DMS153 treated with DMSO at 0.1 percent for 48 hours (cell line): Measurements from ENCODE around the gene SLC13A5.

ENCODE experiments used
- DNase-seq: peaks from one replicate; lab custom pipeline; 2025; ENCODE audit not compliant: unreplicated experiment; lab: John Stamatoyannopoulos, UW

SLC13A5 gene

DNA sequence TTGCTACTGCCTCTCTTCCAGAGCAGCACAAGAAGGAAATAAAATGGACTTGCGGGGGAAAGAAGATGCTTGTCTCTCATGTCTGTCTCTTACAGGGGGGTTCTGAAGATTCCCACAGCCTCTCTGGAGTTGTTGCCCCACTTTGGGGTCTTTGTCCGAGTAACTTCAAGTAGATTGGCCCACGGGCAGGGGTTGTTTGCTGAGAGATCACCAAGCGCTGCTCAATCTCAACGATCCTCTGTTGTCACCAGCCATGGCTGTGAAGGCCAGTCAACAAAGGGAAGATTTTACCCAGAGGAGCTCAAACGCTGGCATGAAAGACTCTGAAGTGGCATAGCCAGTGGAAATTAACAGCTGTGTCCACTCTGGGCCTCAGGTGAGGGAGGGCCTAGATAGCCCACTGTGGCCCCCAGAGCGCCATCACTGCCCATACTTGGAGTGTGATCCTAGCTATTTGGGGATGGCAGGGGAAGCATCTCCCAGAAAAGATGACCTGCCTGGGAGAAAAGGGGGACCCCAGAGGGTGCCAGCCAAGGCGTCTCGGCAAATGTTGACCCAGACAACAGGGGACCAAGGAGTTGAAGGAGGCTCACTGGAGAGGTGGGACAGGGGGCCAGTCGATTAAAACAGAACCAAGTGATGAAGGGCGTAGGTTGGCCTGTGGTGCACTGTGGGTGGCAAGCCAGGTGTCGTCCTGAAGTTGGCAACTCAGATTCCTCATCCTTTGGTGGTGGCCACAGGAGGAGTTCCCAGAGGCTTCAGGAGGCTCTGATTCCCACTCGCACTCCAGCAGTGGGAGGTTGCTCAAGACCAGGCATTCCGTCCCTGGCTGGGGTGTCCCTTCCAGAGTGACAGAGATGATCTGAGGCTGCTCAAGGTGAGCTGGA is 28.0 kb downstream of the SLC13A5 start:
- no peak for DNase-seq

- no peak for DNase-seq
These were observed 28.7 kb downstream of the SLC13A5 start for GRCh38 chr17:6684460-6684783.

DNA sequence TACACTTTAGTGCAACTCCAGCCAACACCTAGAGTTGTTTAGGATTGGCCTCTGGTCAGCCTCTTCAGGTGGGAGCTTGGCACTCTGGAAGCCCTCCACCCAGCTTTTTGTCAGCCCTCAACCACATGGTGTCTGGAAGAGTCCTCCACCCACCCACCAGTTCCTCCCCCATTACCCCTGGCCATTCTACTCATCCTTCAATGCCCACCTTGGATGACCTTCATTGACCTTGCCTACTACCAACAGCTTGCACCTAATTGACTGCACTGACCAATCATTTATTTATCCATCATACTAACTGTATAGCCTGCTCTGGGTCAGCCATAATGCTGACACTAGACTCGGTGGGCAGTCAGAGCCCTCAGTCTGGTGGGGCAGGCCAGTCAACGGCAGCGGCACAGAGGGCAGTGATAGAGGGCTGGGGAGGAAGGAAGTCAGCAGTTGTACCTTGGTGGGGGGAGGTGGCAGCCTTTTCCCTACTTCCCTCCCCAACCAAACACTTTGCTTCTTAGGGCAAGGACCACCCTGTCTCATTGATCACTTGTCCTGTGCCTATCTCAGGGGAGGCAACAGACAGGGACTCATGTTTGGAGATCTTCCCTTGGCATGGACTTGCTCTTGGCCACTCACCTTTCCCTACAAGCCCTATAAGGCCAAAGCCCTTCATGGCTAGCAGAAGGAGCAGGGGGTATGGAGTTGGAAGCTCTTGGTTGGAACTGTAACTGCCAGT is 29.3 kb downstream of the SLC13A5 start:
- DNase-seq = no peak

GRCh38 chr17:6683081-6683684 is 30.0 kb downstream of the SLC13A5 start:
- DNase-seq = no peak

DNA sequence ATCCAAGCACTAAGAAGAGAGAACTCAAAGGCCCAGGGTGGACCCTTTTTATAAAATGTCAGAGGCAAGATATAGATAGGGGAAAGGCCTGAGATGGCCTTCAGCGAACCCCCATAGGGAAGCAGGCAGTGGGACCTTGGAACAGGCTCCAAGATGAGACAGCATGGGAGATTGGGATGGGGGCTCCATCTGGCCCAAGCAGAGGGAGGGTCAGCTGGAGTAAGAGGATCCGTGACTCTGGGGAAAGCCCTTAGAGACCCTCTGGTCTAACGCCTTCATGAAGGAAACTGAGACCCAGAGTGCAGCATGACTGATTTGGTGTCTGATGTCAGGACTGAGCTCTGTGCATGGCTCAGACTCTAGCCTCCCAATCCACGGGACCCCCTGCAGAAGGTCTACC is 30.8 kb downstream of the SLC13A5 start:
- DNase-seq = no peak

- DNase-seq = no peak
These were observed 31.5 kb downstream of the SLC13A5 start for GRCh38 chr17:6681671-6682070.

- no peak for DNase-seq
These were observed 32.0 kb downstream of the SLC13A5 start for GRCh38 chr17:6681176-6681575.

DNA sequence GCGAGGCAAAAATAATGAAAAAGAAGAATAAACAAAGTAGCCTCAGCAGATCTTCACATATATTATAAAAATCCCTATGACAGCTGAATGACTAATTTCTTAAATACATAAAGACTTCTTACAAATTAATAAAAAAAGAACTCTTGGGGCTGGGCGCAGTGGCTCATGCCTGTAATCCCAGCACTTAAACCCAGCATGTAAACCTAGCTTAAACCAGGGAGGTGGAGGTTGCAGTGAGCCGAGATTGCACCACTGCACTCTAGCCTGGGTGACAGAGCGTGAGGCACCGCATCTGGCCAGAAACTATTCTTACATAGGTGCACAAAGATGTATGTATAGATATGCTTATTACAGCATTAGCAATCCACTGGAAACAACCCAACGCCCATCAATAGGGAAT is 33.9 kb downstream of the SLC13A5 start:
- DNase-seq = no peak

DNA sequence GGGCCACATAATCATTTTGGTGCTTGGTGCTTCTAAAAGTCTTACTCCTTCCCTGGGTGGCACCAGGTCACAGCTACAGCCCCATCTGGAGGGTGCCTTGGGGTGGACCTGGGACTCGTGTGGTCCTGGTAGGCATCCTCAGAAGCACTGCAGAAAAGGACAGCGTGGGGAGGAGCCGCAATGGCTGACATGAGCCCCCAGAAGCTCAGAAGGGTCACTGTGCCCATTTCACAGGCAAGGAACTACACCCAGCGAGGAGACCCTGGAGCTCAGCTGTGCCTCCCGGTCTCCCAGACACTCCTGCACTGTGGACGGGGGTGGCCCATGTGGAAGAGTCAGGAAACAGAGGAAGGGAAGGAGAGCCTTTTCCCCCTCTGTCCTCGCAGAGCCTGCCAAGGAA is 35.2 kb downstream of the SLC13A5 start:
- no peak for DNase-seq

GRCh38 chr17:6677158-6677831 is 35.9 kb downstream of the SLC13A5 start:
- DNase-seq = no peak

- DNase-seq = no peak
These were observed 36.4 kb downstream of the SLC13A5 start for GRCh38 chr17:6676802-6677157.

- DNase-seq = no peak
These were observed 37.9 kb downstream of the SLC13A5 start for GRCh38 chr17:6675201-6675825.

GRCh38 chr17:6674586-6674985 is 38.6 kb downstream of the SLC13A5 start:
- DNase-seq = no peak

DNA sequence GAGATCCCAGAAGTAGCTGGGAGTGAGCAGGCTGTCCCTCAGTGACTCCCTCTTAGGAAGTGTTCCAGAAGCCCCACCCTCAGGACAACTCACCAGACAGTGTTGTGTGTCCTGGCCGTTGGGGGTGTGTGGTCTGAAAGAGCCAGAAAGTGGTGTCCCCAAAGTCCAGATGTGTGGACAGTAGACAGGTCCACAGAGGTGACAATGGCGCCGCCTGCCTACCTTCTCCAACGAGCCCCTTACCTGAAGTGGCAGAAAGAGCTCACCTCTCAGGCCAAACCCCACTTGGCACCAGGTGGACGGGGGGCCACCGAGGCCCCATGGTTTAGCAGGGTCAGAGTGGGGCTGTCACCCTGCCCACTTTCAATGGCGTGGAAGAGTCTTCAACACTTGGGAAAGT is 41.7 kb downstream of the SLC13A5 start:
- DNase-seq = no peak

- no peak for DNase-seq
These were observed 42.2 kb downstream of the SLC13A5 start for GRCh38 chr17:6670999-6671398.

DNA sequence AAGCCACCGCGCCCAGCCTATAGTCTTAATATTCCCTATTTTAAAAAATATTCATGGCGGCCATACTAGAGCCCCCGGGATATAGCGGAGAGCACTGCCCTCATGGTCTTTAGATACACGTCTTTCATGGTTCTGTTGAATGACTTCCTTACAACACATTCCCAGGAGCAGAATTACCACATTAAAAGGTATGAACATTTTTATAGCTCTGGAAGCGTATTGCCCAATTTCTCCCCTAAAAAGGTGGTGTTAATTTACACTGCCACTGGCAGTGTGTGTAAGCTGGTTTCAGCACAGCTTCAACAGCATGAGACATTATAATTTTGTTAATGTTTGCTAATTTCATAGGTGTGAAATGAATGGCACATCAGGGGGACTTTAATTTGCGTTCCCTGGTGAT is 42.6 kb downstream of the SLC13A5 start:
- DNase-seq = no peak

- no peak for DNase-seq
These were observed 43.5 kb downstream of the SLC13A5 start for GRCh38 chr17:6669479-6670212.

DNA sequence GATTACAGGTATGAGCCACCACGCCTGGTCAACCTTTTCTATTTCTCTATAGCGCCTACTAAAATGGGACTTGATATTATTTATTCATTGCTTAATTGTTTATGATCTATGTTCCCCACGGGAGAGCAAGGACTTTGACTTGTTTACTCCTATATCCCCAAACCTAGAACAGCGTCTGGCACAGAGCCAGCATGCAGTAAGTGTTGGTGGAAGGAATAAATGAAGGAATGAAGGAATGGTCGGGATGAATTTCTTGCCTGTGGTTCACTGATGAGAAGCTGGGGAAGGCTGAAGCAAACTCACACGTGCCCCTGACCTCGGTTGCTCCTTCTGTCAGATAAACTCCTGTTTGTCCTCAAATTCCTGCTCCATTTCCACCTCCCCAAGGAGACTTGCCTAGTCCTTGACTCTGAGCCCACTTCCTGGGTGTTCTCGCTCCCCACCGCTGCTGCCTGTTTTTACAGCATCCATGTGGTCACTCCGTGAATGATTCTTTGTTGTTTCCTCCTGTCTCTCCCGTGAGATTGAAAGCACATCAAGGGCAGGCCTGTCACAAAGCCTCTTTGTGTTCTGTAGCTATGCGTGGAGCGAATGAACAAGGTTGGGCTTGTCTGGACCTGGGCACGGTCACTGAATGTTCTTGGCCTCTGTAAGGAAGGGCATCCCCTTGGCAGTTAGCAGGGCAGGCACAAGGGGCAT is 44.3 kb downstream of the SLC13A5 start:
- no peak for DNase-seq

GRCh38 chr17:6668219-6668618 is 45.0 kb downstream of the SLC13A5 start:
- DNase-seq = no peak

DNA sequence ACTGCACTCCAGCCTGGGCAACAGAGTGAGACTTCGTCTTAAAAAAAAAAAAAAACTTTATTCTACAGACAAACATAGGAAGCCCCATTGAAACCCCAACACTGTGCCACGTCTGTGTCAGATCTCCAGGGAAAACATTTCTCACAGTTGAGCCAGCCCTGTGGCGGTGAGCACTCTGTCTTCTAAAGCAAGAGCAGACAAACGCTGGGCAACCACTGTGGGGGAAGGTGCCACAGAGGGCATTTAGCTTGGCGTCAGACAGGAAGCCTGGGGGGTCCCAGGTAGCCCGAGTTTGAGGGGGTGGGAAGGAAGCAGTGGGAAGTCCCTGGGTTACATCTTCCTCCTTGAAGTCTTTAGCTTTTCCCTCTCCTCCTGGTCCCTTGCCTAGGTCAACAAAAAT is 45.7 kb downstream of the SLC13A5 start:
- no peak for DNase-seq
